Activated CD8-positive, alpha-beta memory T cell treated with anti-CD3 and anti-CD28 coated beads, Interleukin-2, amount 50 U/mL, for 24 hours (primary cell): ENCODE measurements around the gene NDE1.

Source experiments
- DNase-seq: peaks from one replicate; pipeline ENCODE4 v3.0.0-alpha.2; 2020; ENCODE audit errors: extremely low read depth

The NDE1 gene

GRCh38 chr16:15769239-15769638 is 119.2 kb downstream of the NDE1 start:
- DNase-seq = no peak

DNA sequence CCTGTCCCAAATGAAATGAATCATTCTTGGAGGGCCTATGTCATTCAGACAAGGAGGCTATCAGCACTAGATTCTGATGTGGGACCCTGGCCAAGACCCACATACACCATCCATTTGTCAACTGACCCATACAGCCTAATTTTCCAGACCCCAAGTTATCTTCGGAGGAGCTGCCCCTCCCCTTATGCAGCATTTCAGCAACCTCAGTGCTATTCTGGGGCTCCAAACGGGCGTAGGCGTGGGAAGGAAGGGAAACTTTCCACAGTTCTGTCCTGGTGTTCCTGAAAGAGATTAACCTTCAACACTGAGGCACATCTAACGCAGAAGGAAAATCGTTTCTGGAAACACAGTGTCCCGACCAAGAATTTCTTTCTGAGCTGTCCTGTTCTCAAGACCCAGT is 120.1 kb downstream of the NDE1 start:
- DNase-seq = no peak

GRCh38 chr16:15770512-15770911 is 120.5 kb downstream of the NDE1 start:
- DNase-seq = no peak

- no peak for DNase-seq
These were observed 121.6 kb downstream of the NDE1 start for GRCh38 chr16:15771694-15772093.

GRCh38 chr16:15772579-15773293 is 122.7 kb downstream of the NDE1 start:
- no peak for DNase-seq

DNA sequence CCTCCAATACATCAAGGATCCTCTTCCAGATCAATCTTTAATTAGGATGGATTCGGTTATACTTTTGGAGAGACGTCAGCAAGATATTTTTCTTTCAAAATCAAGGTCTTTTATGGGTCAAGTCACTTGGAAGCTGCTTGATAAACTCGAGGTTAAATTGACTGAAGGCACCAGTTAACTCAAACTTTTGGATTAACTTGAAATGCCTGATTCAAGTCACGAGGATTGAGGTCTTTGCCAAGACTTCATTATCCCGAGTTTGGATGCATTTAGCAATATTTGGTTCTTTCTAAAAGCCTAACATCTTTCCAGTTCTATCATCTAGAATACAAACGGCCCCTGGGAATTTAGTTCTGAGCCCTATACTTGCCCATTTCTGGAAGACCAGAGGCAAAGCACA is 123.9 kb downstream of the NDE1 start:
- no peak for DNase-seq

DNA sequence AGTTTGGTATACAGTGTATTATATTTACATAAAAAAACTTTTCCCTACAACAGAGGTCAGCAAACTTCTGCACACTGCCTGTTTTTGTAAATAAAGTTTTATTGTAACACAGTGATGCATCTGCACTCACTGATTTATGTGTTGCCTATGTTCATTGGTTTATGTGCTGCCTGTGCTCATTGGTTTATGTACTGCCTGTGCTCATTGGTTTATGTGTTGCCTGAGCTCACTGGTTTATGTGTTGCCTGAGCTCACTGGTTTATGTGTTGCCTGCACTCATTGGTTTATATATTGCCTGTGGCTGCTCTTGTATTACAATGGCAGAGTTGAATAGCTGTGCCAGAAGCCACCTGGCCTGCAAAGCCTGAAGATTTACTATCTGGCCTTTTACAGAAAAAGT is 125.2 kb downstream of the NDE1 start:
- DNase-seq = no peak

DNA sequence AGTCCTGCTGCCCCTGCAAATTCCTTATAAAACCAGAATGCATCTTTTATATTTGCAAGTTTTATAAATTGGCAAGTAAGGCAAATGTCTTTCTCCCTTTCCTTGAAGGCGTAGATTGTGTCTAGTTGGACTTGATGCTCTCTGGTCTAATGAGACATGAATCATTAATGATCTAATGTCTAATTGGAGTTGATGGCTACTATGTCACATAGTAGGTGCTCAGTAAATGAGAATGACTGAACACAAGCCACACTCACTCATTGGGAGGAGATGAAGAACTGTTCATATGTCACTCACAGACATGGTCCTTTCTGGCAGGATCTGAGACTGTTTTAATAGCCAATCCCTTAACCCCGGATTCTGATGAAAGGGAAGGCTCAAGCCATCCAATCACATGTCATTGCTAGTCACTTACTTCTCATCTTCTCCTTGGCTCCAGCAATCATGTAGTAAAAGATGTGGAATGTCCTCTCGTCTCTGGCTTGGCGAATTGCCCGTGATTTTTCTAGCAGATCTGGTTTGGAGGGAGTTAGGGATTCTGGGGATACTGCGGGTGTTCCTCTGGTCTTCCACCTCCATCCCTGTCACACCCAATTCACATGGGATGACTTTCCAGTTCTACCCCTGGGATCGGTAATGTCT is 125.7 kb downstream of the NDE1 start:
- DNase-seq = no peak
